ENCODE measurements around the gene S100A11.

Gene S100A11

GRCh38 chr1:152039886-152040285, 3.1 kb upstream of the S100A11 start:
- no peak for DNase-seq (ENCODE audit: low read depth in 2 of 2)

GRCh38 chr1:152039461-152039860, 2.7 kb upstream of the S100A11 start:
- DNase-seq (ENCODE audit: low read depth in 2 of 2), result no peak

GRCh38 chr1:152038871-152039270, 2.1 kb upstream of the S100A11 start:
- no peak for DNase-seq (ENCODE audit: low read depth in 2 of 2)

- no peak for DNase-seq (ENCODE audit: low read depth in 2 of 2)
Measured at GRCh38 chr1:152035539-152036266, 1.1 kb downstream of the S100A11 start.

GRCh38 chr1:152034654-152035538, 1.9 kb downstream of the S100A11 start:
- DNase-seq (ENCODE audit: low read depth in 2 of 2), result peak in 1 of 2 donors; percentile 48

GRCh38 chr1:152034324-152034653, 2.5 kb downstream of the S100A11 start:
- no peak for DNase-seq (ENCODE audit: low read depth in 2 of 2)

- no peak for DNase-seq (ENCODE audit: low read depth in 2 of 2)
Measured at GRCh38 chr1:152029929-152030211, 6.9 kb downstream of the S100A11 start.

- DNase-seq (ENCODE audit: low read depth in 2 of 2), result no peak
Measured at GRCh38 chr1:152029144-152029928, 7.5 kb downstream of the S100A11 start.

- DNase-seq (ENCODE audit: low read depth in 2 of 2), result no peak
Measured at GRCh38 chr1:152026895-152027294, 9.9 kb downstream of the S100A11 start.

- DNase-seq (ENCODE audit: low read depth in 2 of 2), result no peak
Measured at GRCh38 chr1:152024223-152024622, 12.6 kb downstream of the S100A11 start.

- no peak for DNase-seq (ENCODE audit: low read depth in 2 of 2)
Measured at GRCh38 chr1:152023221-152023620, 13.6 kb downstream of the S100A11 start.

GRCh38 chr1:152022474-152022873, 14.3 kb downstream of the S100A11 start:
- DNase-seq (ENCODE audit: low read depth in 2 of 2), result no peak

GRCh38 chr1:152021569-152021968, 15.2 kb downstream of the S100A11 start:
- no peak for DNase-seq (ENCODE audit: low read depth in 2 of 2)

- DNase-seq (ENCODE audit: low read depth in 2 of 2), result no peak
Measured at GRCh38 chr1:152020849-152021248, 16.0 kb downstream of the S100A11 start.

- DNase-seq (ENCODE audit: low read depth in 2 of 2), result no peak
Measured at GRCh38 chr1:152018537-152018936, 18.3 kb downstream of the S100A11 start.

- DNase-seq (ENCODE audit: low read depth in 2 of 2), result no peak
Measured at GRCh38 chr1:152015766-152016165, 21.0 kb downstream of the S100A11 start.

GRCh38 chr1:152014943-152015342, 21.9 kb downstream of the S100A11 start:
- no peak for DNase-seq (ENCODE audit: low read depth in 2 of 2)

- no peak for DNase-seq (ENCODE audit: low read depth in 2 of 2)
Measured at GRCh38 chr1:152013664-152014237, 23.1 kb downstream of the S100A11 start.

- no peak for DNase-seq (ENCODE audit: low read depth in 2 of 2)
Measured at GRCh38 chr1:152009691-152010090, 27.1 kb downstream of the S100A11 start.

GRCh38 chr1:152007047-152007446, 29.8 kb downstream of the S100A11 start:
- no peak for DNase-seq (ENCODE audit: low read depth in 2 of 2)

GRCh38 chr1:152005360-152005912, 31.4 kb downstream of the S100A11 start:
- DNase-seq (ENCODE audit: low read depth in 2 of 2), result no peak
